ENCODE results near the gene EZR. TPM values are rescaled to one million over a fixed set of nuclear protein-coding genes. Genes with fewer than 3 reads are reported as not detected.

EZR gene
- total RNA-seq, 1 donor from 2014 or later: 254 TPM

- Histone ChIP-seq H3K27ac (peak overlapping the region; percentile 97), H3K4me1 (peaks cover 61% of the 10 kb centered on the region), H3K27me3 (ENCODE audit: low read depth) (no peaks in the 10 kb centered on the region), H3K36me3 (peaks cover 10% of the 10 kb centered on the region), H3K9me3 (no peaks in the 10 kb centered on the region), H3K4me3 (peak overlapping the region; percentile 82)
- DNase-seq (no peak), ATAC-seq (no peak)
- intact Hi-C loops (cut with DNase I): no loop called here
- TF ChIP-seq, protein P1, sequence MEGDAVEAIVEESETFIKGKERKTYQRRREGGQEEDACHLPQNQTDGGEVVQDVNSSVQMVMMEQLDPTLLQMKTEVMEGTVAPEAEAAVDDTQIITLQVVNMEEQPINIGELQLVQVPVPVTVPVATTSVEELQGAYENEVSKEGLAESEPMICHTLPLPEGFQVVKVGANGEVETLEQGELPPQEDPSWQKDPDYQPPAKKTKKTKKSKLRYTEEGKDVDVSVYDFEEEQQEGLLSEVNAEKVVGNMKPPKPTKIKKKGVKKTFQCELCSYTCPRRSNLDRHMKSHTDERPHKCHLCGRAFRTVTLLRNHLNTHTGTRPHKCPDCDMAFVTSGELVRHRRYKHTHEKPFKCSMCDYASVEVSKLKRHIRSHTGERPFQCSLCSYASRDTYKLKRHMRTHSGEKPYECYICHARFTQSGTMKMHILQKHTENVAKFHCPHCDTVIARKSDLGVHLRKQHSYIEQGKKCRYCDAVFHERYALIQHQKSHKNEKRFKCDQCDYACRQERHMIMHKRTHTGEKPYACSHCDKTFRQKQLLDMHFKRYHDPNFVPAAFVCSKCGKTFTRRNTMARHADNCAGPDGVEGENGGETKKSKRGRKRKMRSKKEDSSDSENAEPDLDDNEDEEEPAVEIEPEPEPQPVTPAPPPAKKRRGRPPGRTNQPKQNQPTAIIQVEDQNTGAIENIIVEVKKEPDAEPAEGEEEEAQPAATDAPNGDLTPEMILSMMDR (IDR thresholded peaks at IDR 0.05): no peak
Measured at GRCh38 chr6:158815379-158815724, 3.8 kb downstream of the EZR start.

GRCh38 chr6:158813032-158813431 is 6.1 kb downstream of the EZR start:
- Histone ChIP-seq H3K4me1 (peaks cover 82% of the 10 kb centered on the region), H3K9me3 (no peaks in the 10 kb centered on the region), H3K36me3 (peaks cover 27% of the 10 kb centered on the region), H3K4me3 (peak overlapping the region; percentile 82), H3K27ac (peak overlapping the region; percentile 97), H3K27me3 (ENCODE audit: low read depth) (no peaks in the 10 kb centered on the region)
- no peak for DNase-seq
- ATAC-seq: no peak
- TF ChIP-seq, protein P1 (IDR thresholded peaks at IDR 0.05): no peak
- intact Hi-C loops (cut with DNase I): no loop called here

- H3K27me3 ChIP-seq (ENCODE audit: low read depth): no peaks in the 10 kb centered on the region
- no peaks in the 10 kb centered on the region for H3K9me3 ChIP-seq
- TF ChIP-seq, protein P1 (IDR thresholded peaks at IDR 0.05): no peak
- ATAC-seq (peak in 1 of 2 donors; percentile 3), DNase-seq (no peak)
- intact Hi-C loops (cut with DNase I): no loop called here
- peak overlapping the region; percentile 82 for H3K4me3 ChIP-seq
- no peak overlapping the region for H3K27ac ChIP-seq
- H3K36me3 ChIP-seq: peaks cover 31% of the 10 kb centered on the region
- peaks cover 86% of the 10 kb centered on the region for H3K4me1 ChIP-seq
Measured at GRCh38 chr6:158812611-158813010, 6.6 kb downstream of the EZR start.

GRCh38 chr6:158810155-158811095 is 8.7 kb downstream of the EZR start:
- Histone ChIP-seq H3K27me3 (ENCODE audit: low read depth) (no peaks in the 10 kb centered on the region), H3K4me1 (peaks cover 88% of the 10 kb centered on the region), H3K9me3 (no peaks in the 10 kb centered on the region), H3K4me3 (no peak overlapping the region), H3K27ac (no peak overlapping the region), H3K36me3 (peaks cover 31% of the 10 kb centered on the region)
- intact Hi-C loops (cut with DNase I): no loop called here
- TF ChIP-seq, protein P1 (IDR thresholded peaks at IDR 0.05): no peak
- DNase-seq: no peak
- ATAC-seq: no peak

DNA sequence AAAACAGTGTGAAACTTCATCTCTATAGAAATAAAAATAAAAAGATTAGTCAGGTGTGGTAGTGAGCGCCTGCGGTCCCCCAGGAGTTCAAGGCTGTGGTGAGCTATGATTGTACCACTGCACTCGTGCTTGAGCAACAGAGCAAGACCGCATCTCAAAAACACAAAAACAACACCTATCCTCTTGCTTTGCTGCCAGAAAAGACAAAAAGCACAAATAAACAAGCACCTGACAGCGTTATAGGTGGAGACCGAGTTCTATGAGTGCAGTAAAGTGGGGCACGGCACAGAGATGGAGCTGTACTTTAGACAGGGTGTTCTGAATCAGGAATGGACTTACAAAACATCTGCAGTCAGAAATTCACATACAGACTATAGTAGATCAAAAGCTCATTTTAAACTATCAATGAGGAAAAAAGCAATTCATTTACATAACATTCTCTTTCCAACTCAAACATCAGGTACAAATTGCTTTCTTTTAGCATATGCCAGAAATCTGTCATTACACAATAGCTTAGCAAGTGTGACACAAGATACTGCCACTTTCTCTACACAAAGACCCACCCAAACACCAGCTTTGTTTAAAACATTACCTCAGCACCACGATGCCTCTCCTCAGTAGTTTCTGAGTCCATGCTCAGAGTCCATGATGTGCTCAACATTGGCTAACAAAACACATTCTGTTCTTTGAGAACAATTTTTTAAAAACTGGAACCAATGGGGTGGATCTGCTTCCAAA is 10.1 kb downstream of the EZR start:
- DNase-seq (no peak), ATAC-seq (peak in 1 of 2 donors; percentile 17)
- H3K9me3 ChIP-seq: no peaks in the 10 kb centered on the region
- peaks cover 31% of the 10 kb centered on the region for H3K36me3 ChIP-seq
- H3K27me3 ChIP-seq (ENCODE audit: low read depth): no peaks in the 10 kb centered on the region
- intact Hi-C loops (cut with DNase I): no loop called here
- peak overlapping the region; percentile 59 for H3K27ac ChIP-seq
- H3K4me3 ChIP-seq: no peak overlapping the region
- TF ChIP-seq, protein P1 (IDR thresholded peaks at IDR 0.05): no peak
- H3K4me1 ChIP-seq: peaks cover 79% of the 10 kb centered on the region

All from lower lobe of right lung (tissue), 2 donors.